Retinal pigment epithelial cell (primary cell): ENCODE results near the gene ZNF462.

Experiments used
- DNase-seq: peaks from one replicate; pipeline ENCODE4 v3.0.0-alpha.2; 2010; ENCODE audit warnings: low read depth
- H3K4me3 ChIP-seq: 2 replicates; pipeline ENCODE4 v1.5.1; 2011; ENCODE audit warnings: mild to moderate bottlenecking, low read length, control low read depth, moderate library complexity
- TF ChIP-seq, protein P1 (sequence below): conservative IDR thresholded peaks from 2 replicates; pipeline ENCODE4 v1.5.1; 2011; ENCODE audit warnings: low read depth, low read length, control low read depth, inconsistent platforms

Gene ZNF462, protein sequence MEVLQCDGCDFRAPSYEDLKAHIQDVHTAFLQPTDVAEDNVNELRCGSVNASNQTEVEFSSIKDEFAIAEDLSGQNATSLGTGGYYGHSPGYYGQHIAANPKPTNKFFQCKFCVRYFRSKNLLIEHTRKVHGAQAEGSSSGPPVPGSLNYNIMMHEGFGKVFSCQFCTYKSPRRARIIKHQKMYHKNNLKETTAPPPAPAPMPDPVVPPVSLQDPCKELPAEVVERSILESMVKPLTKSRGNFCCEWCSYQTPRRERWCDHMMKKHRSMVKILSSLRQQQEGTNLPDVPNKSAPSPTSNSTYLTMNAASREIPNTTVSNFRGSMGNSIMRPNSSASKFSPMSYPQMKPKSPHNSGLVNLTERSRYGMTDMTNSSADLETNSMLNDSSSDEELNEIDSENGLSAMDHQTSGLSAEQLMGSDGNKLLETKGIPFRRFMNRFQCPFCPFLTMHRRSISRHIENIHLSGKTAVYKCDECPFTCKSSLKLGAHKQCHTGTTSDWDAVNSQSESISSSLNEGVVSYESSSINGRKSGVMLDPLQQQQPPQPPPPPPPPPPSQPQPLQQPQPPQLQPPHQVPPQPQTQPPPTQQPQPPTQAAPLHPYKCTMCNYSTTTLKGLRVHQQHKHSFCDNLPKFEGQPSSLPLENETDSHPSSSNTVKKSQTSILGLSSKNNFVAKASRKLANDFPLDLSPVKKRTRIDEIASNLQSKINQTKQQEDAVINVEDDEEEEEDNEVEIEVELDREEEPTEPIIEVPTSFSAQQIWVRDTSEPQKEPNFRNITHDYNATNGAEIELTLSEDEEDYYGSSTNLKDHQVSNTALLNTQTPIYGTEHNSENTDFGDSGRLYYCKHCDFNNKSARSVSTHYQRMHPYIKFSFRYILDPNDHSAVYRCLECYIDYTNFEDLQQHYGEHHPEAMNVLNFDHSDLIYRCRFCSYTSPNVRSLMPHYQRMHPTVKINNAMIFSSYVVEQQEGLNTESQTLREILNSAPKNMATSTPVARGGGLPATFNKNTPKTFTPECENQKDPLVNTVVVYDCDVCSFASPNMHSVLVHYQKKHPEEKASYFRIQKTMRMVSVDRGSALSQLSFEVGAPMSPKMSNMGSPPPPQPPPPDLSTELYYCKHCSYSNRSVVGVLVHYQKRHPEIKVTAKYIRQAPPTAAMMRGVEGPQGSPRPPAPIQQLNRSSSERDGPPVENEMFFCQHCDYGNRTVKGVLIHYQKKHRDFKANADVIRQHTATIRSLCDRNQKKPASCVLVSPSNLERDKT (N-terminal part only)

DNA sequence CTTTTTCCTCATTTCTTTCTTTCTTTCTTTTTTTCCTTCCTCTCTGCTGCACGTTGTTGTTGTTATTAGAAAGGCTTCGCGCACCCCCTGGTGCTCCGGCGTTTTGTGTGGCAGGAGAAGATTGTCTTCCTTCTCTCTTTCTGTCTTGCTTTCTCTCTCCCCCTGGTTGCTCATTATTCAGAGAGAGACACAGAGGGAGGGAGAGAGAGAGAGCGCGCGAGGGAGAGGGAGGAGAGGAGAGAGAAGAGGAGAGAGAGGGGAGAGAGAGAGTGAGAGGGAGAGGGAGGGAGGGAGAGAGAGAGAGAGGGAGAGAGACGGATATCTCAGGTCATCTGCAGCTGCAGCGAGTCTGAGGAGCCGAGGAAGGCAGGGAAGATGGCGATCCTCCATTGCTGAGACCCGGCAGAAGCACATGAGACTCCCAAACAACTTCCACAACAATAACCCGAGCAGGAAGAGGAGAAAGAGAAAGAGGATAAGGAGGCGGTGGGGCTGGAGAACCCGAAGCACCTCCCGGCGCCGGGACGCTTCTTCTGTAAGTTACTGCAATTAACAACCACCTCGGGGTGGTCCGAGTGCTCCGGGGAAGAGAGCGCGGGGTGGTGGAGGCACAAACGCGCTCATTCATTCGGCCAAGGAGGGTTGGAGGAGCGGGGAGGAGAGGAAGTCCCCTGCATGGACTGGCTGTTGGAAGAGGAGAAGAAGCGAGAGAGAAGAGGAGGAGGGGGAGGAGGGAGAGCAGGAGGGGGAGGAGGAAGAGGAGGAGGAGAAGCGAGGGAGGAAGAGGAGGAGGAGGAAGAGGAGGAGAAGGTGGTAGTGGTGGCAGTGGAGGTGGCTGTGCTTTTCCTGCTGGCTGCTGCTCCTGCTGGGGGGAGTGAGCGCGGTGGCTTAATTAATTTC, at the start of gene ZNF462:
ZNF462 (plus strand) TSS at position 346 of the 900 bp plus-strand sequence. CDS start 60,218 bp downstream, outside the sequence.
- TF ChIP-seq, protein P1, sequence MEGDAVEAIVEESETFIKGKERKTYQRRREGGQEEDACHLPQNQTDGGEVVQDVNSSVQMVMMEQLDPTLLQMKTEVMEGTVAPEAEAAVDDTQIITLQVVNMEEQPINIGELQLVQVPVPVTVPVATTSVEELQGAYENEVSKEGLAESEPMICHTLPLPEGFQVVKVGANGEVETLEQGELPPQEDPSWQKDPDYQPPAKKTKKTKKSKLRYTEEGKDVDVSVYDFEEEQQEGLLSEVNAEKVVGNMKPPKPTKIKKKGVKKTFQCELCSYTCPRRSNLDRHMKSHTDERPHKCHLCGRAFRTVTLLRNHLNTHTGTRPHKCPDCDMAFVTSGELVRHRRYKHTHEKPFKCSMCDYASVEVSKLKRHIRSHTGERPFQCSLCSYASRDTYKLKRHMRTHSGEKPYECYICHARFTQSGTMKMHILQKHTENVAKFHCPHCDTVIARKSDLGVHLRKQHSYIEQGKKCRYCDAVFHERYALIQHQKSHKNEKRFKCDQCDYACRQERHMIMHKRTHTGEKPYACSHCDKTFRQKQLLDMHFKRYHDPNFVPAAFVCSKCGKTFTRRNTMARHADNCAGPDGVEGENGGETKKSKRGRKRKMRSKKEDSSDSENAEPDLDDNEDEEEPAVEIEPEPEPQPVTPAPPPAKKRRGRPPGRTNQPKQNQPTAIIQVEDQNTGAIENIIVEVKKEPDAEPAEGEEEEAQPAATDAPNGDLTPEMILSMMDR = peak; percentile 50
- peak within 1 kb of the TSS; percentile 93 for H3K4me3 ChIP-seq
- no peak for DNase-seq

DNA sequence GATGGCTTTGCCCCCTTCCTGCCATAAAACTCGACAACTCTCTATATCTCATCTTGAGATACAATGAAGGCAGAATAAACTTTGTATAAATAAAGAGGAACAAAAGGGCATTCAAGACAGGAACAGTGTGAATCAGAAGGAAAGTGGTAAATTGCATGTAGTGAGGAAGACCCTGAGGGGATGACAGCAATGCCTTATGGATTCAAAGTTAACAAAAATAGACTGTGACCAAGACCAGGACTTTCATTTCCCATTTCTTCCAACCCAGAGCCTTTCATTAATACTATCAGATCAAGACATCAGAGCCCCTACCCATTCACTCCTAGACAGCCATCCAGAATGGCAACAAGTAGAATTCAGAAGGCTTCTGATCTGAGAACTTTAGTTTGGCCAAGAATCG, 46.4 kb upstream of the ZNF462 start:
- TF ChIP-seq, protein P1 = no peak
- no peak for DNase-seq
- no peak overlapping the region for H3K4me3 ChIP-seq

DNA sequence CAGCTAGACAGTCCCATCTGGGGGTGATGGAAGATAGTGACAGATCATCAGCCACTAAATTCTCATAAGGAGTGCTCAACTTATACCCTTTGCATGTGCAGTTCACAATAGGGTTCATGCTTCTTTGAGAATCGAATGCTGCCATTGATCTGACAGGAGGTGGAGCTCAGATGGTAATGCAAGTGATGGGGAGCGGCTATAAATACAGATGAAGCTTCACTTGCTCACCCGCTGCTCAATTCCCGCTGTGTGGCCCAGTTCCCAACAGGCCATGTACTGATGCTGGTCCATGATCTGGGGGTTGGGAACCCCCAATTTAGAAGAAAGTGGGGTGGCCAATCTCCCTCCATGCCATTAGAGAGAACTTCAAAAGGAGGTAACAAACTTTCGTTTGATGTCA, 44.9 kb upstream of the ZNF462 start:
- no peak overlapping the region for H3K4me3 ChIP-seq
- TF ChIP-seq, protein P1 = no peak
- DNase-seq = no peak

DNA sequence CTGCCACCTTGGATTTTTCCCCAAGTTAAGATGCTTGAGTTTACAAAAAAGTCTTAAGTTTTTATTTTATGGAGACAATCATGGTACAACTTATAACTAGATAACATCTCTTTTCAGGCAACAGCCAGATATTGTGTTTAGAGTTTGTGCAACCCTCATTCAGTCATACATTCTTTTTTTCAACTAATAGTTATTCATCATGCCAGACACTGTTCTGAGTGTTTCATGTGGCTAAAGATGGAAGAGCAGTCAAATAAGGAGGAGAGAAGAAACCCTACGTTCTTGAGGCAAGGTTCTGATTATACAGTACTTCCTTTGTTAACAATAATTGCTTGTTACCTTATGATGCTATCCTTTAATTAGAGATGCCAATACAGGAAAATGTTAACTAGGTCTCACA, 42.1 kb upstream of the ZNF462 start:
- TF ChIP-seq, protein P1 = no peak
- no peak for DNase-seq
- H3K4me3 ChIP-seq = no peak overlapping the region

DNA sequence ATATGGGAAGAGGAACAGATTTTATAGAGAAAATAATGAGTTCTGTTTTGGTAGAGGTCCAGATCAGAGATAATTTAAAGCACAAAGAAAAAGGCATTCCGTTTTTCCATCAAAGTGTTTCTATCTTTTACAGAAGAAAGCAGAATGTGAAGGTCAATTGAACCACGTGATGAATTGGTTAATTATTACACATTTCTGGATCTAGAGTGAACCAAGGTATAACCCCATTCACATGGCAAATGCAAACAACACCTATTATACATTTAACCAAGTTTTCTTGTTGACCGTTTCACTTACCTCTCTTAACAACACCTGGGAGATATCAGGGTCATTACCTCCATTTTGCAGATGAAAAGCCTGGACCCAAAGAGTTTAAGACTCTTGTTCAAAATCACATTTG, 34.9 kb upstream of the ZNF462 start:
- TF ChIP-seq, protein P1 = no peak
- no peak for DNase-seq
- H3K4me3 ChIP-seq = no peak overlapping the region

DNA sequence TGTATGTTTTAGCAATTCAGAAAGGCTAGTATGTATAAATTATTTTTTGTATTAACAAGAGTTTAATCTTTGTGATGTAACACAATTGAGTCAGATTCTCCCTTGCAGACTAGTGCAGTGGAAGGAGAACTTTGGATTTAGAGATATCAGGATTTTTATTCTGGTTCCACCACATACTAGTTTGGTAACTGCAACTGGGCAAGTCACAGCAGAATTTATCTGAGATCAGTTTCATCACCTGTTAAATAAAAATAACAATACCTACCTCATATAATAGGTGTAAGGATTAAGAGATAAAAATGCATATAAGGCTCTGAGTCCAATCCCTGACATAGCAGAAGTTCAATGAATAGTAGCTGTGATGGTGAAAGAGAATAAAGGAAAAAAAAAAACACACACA, 34.0 kb upstream of the ZNF462 start:
- no peak overlapping the region for H3K4me3 ChIP-seq
- TF ChIP-seq, protein P1 = no peak
- DNase-seq = no peak
